NCI-H510A treated with DMSO at 0.1 percent for 48 hours (cell line): Measurements from ENCODE around the gene FNDC10.
"Not testable (repeated sequence)": the region's sequence is repeated elsewhere in the genome, so short reads cannot be mapped to it uniquely, and the experiment has no call there.

Experiments
- DNase-seq: peaks from one replicate; lab custom pipeline; 2025; lab: John Stamatoyannopoulos, UW

Gene FNDC10

DNA sequence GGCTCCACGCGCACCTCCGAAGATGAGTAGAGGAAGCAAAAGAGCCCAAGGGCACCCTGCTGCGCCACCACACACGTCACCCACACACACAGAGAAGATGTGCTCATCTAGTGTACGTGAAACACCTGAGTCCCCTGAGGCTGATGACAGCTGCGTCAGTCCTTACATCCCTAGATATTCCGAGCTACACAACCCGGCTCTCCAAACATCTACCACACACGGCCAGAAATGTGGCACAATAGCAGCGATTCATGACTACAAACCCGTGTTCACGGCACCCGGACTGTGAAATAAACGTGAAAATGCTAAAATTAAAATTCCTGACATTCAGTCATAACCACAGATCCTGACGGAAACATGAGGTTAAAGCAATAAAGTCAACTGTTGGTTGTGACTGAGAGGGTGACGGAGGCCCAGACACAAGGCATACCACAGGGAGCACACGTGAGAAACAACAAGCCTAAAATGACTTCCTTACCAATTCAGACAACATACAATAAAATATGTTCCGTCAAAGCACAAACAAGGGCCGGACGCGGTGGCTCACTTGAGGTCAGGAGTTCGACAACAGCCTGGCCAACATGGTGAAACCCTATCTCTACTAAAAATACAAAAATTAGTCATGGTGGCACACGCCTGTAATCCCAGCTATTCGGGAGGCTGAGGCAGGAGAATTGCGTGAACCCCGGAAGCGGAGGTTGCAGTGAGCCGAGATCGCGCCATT lies 32.6 kb downstream of the FNDC10 start:
- DNase-seq, result no peak

- no peak for DNase-seq
Observed at GRCh38 chr1:1565340-1565739, 34.6 kb downstream of the FNDC10 start.

GRCh38 chr1:1564268-1564667 lies 35.7 kb downstream of the FNDC10 start:
- DNase-seq, result no peak

- DNase-seq, result no peak
Observed at GRCh38 chr1:1563688-1564087, 36.2 kb downstream of the FNDC10 start.

GRCh38 chr1:1562556-1563195 lies 37.3 kb downstream of the FNDC10 start:
- no peak for DNase-seq

GRCh38 chr1:1561801-1562470 lies 38.0 kb downstream of the FNDC10 start:
- no peak for DNase-seq

DNA sequence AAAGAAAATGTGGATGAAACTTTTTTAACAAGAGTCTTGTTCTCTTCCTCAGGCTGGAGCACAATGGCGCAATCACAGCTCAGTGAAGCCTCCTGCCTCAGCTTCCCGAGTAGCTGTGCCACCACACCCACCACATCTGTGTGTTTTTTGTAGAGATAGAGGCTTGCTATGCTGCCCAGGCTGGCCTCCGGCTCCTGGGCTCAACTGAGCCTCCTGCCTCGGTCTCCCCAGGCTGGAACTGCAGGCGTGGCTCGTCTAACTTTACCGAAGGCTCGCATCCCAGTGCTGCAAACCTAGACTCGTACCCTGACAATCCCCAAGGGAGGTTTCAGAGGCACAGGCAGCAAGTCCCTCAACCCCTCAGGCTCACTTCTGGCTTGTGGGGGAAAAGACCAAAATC lies 39.8 kb downstream of the FNDC10 start:
- DNase-seq, result no peak

- no peak for DNase-seq
Observed at GRCh38 chr1:1559066-1559465, 40.9 kb downstream of the FNDC10 start.

GRCh38 chr1:1558591-1558990 lies 41.3 kb downstream of the FNDC10 start:
- DNase-seq, result no peak

GRCh38 chr1:1557688-1558087 lies 42.2 kb downstream of the FNDC10 start:
- DNase-seq, result not testable (repeated sequence)

DNA sequence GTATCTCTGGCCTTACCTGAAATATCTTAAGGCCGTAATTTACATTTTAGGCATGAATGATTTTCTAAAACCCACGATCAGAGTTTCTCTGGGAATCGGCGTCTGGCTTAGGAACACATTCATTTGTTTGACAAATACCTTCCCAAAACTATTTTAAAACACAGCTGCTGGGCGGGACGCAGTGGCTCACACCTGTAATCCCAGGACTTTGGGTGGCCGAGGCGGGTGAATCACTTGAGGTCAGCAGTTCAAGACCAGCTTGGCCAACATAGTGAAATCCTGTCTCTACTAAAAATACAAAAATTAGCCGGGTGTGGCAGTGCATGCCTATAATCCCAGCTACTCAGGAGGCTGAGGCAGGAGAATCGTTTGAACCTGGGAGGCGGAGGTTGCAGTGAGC lies 43.0 kb downstream of the FNDC10 start:
- not testable (repeated sequence) for DNase-seq

GRCh38 chr1:1556505-1556904 lies 43.4 kb downstream of the FNDC10 start:
- no peak for DNase-seq

- no peak for DNase-seq
Observed at GRCh38 chr1:1554926-1555915, 44.7 kb downstream of the FNDC10 start.

GRCh38 chr1:1554550-1554925 lies 45.4 kb downstream of the FNDC10 start:
- DNase-seq, result no peak

- no peak for DNase-seq
Observed at GRCh38 chr1:1553821-1554494, 46.0 kb downstream of the FNDC10 start.

DNA sequence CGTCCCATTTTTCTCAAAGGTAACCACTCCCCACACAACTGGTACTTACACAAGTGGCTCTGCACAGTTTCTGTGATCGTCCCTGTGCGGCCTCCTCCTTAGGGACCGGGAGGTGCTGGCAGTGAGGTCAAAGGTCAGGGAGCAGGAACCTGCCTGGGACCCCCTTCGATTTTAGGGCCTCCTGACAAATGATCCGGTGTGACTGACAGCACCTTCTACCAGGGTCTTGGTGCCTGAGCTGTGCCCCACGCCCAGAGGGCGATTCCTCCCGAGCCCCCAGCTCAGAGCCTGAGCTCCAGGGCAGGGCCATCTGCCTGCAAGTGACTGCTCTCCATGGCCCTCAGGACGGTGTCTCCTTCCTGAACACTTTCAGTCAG lies 47.7 kb downstream of the FNDC10 start:
- DNase-seq, result no peak

DNA sequence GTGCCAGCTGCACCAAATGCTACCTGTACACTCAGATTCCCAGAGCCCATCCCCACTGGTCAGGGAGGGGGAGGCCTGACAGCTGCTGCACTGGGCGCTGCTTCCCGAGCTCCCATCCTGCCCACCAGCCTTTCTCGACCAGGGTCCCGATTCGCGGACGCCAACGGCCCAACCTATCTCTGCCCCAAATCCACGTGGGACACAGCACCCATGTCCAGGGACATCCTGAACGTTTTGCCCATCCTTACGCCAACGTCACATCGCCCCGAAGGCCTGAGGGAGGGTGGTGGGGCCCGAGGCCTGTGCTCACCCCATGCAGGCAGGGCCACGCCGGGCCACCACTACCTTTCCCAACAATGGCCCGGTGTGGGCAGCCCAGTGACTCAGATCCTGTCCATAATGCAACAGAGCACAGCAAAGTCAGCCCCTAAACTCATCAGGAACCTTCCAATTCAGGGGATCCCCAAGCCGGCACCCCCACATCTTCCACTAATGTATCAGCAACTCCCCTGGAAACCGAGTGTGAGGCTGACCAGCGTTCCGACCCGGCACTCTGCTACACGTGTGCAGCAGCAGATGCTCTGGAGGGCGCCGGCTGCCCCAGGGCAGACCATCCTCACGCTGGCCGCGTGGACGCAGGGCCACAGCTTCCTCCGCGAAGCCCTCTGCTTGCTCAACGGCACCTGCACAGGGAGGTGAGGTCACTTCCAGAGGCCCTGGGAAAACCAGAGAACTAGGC lies 48.2 kb downstream of the FNDC10 start:
- no peak for DNase-seq

DNA sequence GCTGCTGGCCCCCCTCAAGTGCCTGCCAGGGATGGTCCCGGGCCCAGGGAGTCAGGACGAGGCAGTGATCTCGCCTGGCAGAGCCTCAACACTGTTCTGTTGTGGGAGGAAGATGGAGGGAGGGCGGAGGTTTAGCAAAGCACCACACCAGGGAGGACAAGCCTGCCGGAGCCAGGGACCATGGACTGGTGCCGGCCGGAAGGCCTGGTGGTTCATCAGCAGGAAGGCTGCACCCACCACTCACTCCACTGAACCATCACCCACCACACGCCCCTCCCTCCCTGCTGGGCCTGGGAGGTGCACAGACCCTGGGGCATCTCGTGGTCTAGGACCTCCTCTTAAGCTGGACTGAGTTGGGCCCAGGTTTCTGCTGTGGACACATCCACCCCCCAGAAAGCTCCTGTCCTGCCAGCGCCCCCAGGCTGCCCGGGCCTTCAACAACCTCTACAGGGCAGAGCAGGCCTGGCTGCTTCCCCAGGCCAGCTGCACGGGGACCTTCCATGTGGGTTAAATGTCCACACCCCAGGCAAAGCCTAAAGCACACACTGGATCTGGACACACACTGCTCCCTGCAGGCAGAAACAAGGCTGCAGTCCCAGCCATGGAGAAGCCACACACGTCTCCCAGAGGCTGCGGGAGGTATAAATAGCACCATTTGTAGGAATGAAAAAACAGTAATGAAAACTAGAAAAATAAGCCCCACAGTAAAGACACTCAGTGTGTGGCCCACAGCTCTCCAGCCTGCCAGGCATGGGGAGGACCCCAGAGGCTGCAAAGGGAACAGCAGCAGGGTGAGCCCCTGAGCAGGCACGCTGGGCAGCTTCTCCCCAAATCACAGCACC lies 49.1 kb downstream of the FNDC10 start:
- DNase-seq, result no peak

- DNase-seq, result no peak
Observed at GRCh38 chr1:1550087-1550486, 49.8 kb downstream of the FNDC10 start.

GRCh38 chr1:1548591-1548990 lies 51.3 kb downstream of the FNDC10 start:
- no peak for DNase-seq
